GM13977 (cell line): Measurements from ENCODE around the gene TCF12.

ENCODE experiments used
- DNase-seq: peaks from one replicate; pipeline ENCODE4 v3.0.0; 2012; ENCODE audit warnings: low spot score
- in situ Hi-C: fragments of 300-500 bp; cut with MboI; formaldehyde crosslinking; loops from one replicate; pipeline ENCODE4 v1.12.0; 2022; ENCODE audit warnings: low sequenced_read_pairs, low pct_unique_long_range_greater_than_20kb, mixed read lengths, inconsistent platforms; ENCODE audit not compliant: unreplicated experiment
- TF ChIP-seq, protein P1 (sequence below): IDR thresholded peaks from 2 replicates; pipeline ENCODE4 v1.5.1; 2012; ENCODE audit warnings: mild to moderate bottlenecking, control low read depth; ENCODE audit not compliant: insufficient read depth; ENCODE audit errors: extremely low read depth, missing control alignments

The TCF12 gene

DNA sequence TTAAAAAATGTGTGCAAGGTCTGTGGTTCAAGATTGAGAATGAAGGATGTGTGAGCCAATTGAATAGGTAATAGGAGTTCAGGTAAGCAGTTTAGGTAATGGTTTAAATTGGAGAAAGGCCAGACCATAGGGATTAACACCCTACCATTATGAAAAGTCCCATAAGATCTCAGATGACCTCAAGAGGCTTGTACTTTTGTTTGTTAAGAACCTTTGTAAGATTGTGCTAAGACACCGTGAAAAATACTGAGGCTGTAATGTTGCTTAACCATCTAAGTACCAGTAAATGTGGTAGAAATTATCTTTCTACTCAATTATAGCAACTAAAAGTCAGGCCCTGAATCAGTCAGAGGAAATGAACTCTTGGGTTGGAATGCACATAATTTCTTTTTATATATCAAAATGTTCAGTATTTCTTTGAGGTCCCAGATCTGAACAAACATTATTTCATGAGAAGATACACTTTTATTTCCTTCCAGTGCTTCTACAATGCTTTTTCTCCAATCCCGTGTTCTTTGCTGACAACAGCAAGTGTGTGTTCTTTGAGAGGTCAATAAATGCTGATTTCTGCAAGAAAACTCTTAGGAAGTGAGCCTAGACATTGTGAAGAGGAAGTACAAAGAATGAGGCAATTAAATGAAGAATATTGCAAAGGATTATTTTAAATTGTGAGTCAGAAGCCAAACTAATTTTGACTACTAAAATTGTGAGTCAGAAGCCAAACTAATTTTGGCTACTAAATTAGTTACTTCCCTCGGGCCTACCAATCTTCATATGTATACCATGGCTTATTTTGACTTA is 66.4 kb downstream of the TCF12 start:
- no peak for DNase-seq
- TF ChIP-seq, protein P1, sequence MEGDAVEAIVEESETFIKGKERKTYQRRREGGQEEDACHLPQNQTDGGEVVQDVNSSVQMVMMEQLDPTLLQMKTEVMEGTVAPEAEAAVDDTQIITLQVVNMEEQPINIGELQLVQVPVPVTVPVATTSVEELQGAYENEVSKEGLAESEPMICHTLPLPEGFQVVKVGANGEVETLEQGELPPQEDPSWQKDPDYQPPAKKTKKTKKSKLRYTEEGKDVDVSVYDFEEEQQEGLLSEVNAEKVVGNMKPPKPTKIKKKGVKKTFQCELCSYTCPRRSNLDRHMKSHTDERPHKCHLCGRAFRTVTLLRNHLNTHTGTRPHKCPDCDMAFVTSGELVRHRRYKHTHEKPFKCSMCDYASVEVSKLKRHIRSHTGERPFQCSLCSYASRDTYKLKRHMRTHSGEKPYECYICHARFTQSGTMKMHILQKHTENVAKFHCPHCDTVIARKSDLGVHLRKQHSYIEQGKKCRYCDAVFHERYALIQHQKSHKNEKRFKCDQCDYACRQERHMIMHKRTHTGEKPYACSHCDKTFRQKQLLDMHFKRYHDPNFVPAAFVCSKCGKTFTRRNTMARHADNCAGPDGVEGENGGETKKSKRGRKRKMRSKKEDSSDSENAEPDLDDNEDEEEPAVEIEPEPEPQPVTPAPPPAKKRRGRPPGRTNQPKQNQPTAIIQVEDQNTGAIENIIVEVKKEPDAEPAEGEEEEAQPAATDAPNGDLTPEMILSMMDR: no peak
- in situ Hi-C loops: no loop called here

DNA sequence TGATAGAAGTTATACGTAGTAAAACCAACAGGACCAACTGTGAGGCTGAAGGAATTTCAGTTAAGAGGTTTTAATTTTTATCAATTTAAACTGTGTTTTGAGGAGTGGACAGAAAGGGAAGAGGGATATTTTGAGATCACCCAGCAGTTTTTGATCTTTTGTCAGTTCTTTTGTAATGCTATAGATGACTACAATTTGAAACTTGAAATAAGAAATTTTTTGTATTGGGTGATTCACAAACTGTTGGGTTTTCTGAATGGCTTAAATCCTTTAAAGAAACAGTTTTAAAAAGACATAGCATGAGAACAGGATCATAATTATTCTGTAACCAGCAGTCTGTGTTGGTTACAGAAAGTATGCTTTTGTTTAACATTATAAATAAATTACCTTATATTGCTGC is 67.4 kb downstream of the TCF12 start:
- no peak for DNase-seq
- TF ChIP-seq, protein P1: no peak
- in situ Hi-C loops: no loop called here

DNA sequence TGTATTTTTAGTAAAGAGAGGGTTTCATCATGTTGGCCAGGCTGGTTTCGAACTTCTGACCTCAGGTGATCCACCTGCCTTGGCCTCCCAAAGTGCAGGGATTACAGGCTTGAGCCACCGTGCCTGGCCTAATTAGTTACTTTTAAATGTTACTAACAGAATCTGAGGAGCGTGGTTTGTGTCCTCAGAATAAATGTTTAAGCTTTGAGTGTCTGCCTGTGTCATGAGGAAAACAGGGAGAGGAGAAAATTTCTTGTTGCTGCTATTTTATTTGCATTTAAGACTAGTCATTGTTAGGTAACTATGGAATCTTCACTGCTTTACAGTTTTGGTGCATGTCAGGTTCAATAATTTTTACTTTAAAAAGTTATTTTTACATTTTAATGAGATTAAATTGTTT is 68.8 kb downstream of the TCF12 start:
- DNase-seq: no peak
- in situ Hi-C loops: no loop called here
- TF ChIP-seq, protein P1: no peak

DNA sequence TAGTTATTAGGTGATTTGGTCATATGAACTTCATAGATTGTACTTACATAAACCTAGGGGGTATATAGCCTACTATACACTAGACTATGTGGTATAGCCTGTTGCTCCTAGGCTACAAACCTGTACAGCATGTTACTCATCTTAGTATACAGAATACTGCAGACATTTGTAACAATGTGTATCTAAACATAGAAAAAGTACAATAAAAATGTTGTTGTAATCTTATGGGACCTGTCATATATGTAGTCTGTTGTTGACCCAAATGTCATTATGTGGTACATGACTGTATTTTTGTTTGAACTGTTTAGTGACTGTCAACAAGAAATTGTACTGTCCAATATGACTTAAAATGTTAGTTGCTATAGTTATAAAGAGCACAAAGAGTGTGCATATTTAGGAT is 69.8 kb downstream of the TCF12 start:
- no peak for DNase-seq
- in situ Hi-C loops: no loop called here
- TF ChIP-seq, protein P1: no peak

DNA sequence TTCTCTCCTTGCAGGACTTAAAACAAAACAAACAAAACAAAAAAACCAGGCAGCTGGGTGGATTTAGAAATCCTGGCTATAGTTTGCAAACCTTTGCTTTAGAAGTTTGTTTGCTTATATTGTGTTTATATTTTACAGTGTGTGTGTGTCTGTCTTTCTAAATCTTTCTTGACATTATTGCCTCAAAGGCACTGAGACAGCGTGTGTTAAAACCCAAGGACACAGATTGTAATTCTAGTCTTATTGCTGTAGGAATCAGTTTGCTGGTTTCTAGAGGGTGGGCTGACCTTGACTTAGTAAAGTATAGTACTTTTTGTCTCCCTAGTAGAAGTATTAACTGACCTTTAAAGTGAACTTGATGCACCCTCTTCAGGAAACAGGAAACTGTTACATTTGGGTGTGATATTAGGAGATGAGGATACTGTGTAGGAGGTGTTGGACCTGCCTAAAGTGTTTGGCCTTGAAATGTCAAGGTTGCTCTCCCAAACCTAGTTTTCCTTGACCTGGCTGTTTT is 71.0 kb downstream of the TCF12 start:
- in situ Hi-C loops: no loop called here
- TF ChIP-seq, protein P1: no peak
- DNase-seq: no peak

DNA sequence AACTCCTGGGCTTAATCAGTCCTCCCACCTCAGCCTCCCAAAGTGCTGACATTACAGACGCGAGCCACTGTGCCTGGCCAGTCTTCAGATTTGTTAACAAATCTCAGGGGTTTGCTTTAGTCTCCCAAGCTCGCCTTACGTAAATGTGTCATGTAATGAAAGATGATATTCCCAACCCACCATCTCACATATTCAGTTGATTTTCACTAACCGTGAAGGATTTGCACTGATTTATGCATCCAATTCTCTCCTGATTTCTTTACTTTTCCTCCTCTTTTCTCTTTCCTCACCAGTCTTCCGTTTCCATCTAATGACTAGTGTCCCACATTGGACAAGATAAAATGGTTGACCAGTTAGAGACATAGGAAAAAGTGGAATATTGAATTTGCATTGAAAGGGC is 72.6 kb downstream of the TCF12 start:
- DNase-seq: no peak
- in situ Hi-C loops: no loop called here
- TF ChIP-seq, protein P1: no peak

DNA sequence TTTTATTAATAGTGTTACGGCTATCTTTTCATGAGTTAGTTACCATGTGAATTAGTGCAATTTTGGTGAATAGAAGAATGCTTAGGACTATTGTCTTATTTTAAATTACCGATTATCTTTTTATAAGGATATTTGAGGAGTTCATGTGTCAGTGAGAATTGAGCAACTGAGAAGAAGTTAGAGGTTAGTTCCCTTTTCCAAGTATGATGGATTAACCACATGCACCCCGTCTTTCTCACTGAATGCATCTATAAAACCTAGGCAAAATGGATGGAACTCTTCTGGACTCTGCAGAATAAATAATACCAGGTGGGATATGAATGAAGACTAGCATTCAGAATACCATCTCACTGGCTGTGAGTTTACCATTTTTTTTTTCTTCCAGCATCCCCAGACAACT is 74.3 kb downstream of the TCF12 start:
- in situ Hi-C loops: no loop called here

More for the DNA sequence above, 74.3 kb downstream of the TCF12 start:
- TF ChIP-seq, protein P1: no peak
- DNase-seq: no peak
